ENCODE results near the gene ZC3H13.

ZC3H13 gene

GRCh38 chr13:46097015-46097414, 44.5 kb upstream of the ZC3H13 start:
- no peak overlapping the region for H3K4me3 ChIP-seq (ENCODE audit: low read depth, low read length)
- no peak for TF ChIP-seq CTCF (IDR thresholded peaks at IDR 0.05; ENCODE audit: insufficient read depth, low read depth, low read length, missing control alignments)
- no peak for DNase-seq (ENCODE audit: low read depth)

GRCh38 chr13:46094478-46094877, 41.9 kb upstream of the ZC3H13 start:
- TF ChIP-seq CTCF (IDR thresholded peaks at IDR 0.05; ENCODE audit: insufficient read depth, low read depth, low read length, missing control alignments), result no peak
- H3K4me3 ChIP-seq (ENCODE audit: low read depth, low read length), result no peak overlapping the region
- DNase-seq (ENCODE audit: low read depth), result no peak

- no peak for DNase-seq (ENCODE audit: low read depth)
- H3K4me3 ChIP-seq (ENCODE audit: low read depth, low read length), result no peak overlapping the region
- no peak for TF ChIP-seq CTCF (IDR thresholded peaks at IDR 0.05; ENCODE audit: insufficient read depth, low read depth, low read length, missing control alignments)
These were observed 36.4 kb upstream of the ZC3H13 start for GRCh38 chr13:46088821-46089562.

- no peak for DNase-seq (ENCODE audit: low read depth)
- no peak for TF ChIP-seq CTCF (IDR thresholded peaks at IDR 0.05; ENCODE audit: insufficient read depth, low read depth, low read length, missing control alignments)
- H3K4me3 ChIP-seq (ENCODE audit: low read depth, low read length), result no peak overlapping the region
These were observed 34.9 kb upstream of the ZC3H13 start for GRCh38 chr13:46087481-46087880.

GRCh38 chr13:46086985-46087384, 34.4 kb upstream of the ZC3H13 start:
- no peak for TF ChIP-seq CTCF (IDR thresholded peaks at IDR 0.05; ENCODE audit: insufficient read depth, low read depth, low read length, missing control alignments)
- DNase-seq (ENCODE audit: low read depth), result no peak
- no peak overlapping the region for H3K4me3 ChIP-seq (ENCODE audit: low read depth, low read length)

GRCh38 chr13:46086421-46086922, 33.9 kb upstream of the ZC3H13 start:
- no peak overlapping the region for H3K4me3 ChIP-seq (ENCODE audit: low read depth, low read length)
- TF ChIP-seq CTCF (IDR thresholded peaks at IDR 0.05; ENCODE audit: insufficient read depth, low read depth, low read length, missing control alignments), result no peak
- no peak for DNase-seq (ENCODE audit: low read depth)

GRCh38 chr13:46085737-46086136, 33.2 kb upstream of the ZC3H13 start:
- H3K4me3 ChIP-seq (ENCODE audit: low read depth, low read length), result no peak overlapping the region
- TF ChIP-seq CTCF (IDR thresholded peaks at IDR 0.05; ENCODE audit: insufficient read depth, low read depth, low read length, missing control alignments), result no peak
- no peak for DNase-seq (ENCODE audit: low read depth)
